LNCAP (cell line): Measurements from ENCODE around the gene ARL15.

Experiments
- CTCF ChIP-seq: fragments of 450-650 bp; IDR thresholded peaks from 2 replicates; pipeline ENCODE4 v1.5.1; 2017; ENCODE audit warnings: mild to moderate bottlenecking

ARL15 gene

GRCh38 chr5:54288568-54289217 lies 21.7 kb downstream of the ARL15 start:
- no peak for TF ChIP-seq CTCF

- no peak for TF ChIP-seq CTCF
These were observed 24.7 kb downstream of the ARL15 start for GRCh38 chr5:54285686-54286085.

GRCh38 chr5:54284586-54284985 lies 25.8 kb downstream of the ARL15 start:
- TF ChIP-seq CTCF, result no peak

- no peak for TF ChIP-seq CTCF
These were observed 27.5 kb downstream of the ARL15 start for GRCh38 chr5:54282876-54283275.

- TF ChIP-seq CTCF, result no peak
These were observed 28.2 kb downstream of the ARL15 start for GRCh38 chr5:54281960-54282692.

GRCh38 chr5:54279960-54280359 lies 30.4 kb downstream of the ARL15 start:
- no peak for TF ChIP-seq CTCF

- no peak for TF ChIP-seq CTCF
These were observed 31.2 kb downstream of the ARL15 start for GRCh38 chr5:54278979-54279717.
